Sigmoid colon (tissue), 7 donors: ENCODE measurements around the gene RHOBTB1. TPM values are rescaled to one million over a fixed set of nuclear protein-coding genes. Genes with fewer than 3 reads are reported as not detected.

ENCODE experiments used
- DNase-seq: peaks from one replicate; pipeline ENCODE4 v3.0.0-alpha.2; 2019
- H3K27ac ChIP-seq, 4 donors: fragments of 200-600 bp; sonication (generic); one replicate each; pipeline ENCODE4 v1.5.1; 2016 to 2019; ENCODE audit warnings: mild to moderate bottlenecking in 1 of 4
- H3K27me3 ChIP-seq, 3 donors: fragments of 200-600 bp; sonication (generic); one replicate each; pipeline ENCODE4 v1.5.1; 2019; ENCODE audit warnings: mild to moderate bottlenecking in 1 of 3
- H3K36me3 ChIP-seq, 4 donors: fragments of 200-600 bp; sonication (generic); one replicate each; pipeline ENCODE4 v1.5.1; 2016 to 2019
- H3K4me1 ChIP-seq, 4 donors: fragments of 200-600 bp; sonication (generic); one replicate each; pipeline ENCODE4 v1.5.1; 2017 to 2019
- H3K4me3 ChIP-seq, 4 donors: fragments of 200-600 bp; sonication (generic); one replicate each; pipeline ENCODE4 v1.5.1; 2017 to 2019; ENCODE audit warnings: mild to moderate bottlenecking in 2 of 4, moderate library complexity in 1 of 4
- H3K9me3 ChIP-seq, 4 donors: fragments of 200-600 bp in 3 of 4; sonication (generic) in 3 of 4; one replicate each; pipeline versions ENCODE4 v1.5.1 to v1.6.1; 2013 to 2019
- EP300 ChIP-seq, 4 donors: sonication (generic); formaldehyde crosslinking; IDR thresholded peaks; one replicate each; pipeline ENCODE4 v1.6.1; 2017; ENCODE audit warnings: antibody characterized with exemption in 4 of 4
- POLR2A ChIP-seq, 2 donors: fragments of 450-650 bp; IDR thresholded peaks; one replicate each; pipeline ENCODE4 v1.6.1; 2016; ENCODE audit warnings: antibody characterized with exemption in 2 of 2, mild to moderate bottlenecking in 2 of 2, moderate library complexity in 2 of 2
- POLR2AphosphoS5 ChIP-seq, 4 donors: sonication (generic); formaldehyde crosslinking; IDR thresholded peaks; one replicate each; pipeline ENCODE4 v1.6.1; 2017; ENCODE audit warnings: antibody characterized with exemption in 4 of 4
- WGBS, 2 donors: extraction: QIAGEN DNeasy Blood & Tissue Kit; methylation state at CpG; one replicate each; pipeline ENCODE4 v1.1.7; 2013; 5-methylcytosine and 5-hydroxymethylcytosine counted together
- intact Hi-C: fragments of 100-400 bp; cut with DNase I; formaldehyde crosslinking; loops from one replicate; pipeline ENCODE4 v1.15.1; 2023
- polyA plus RNA-seq, 3 donors: library from polyadenylated mRNA; stranded (reverse); fragments of 200-250 nt; gene quantifications; one replicate each; pipeline ENCODE4 v1.2.3, GENCODE V29; 2013
- total RNA-seq, 4 donors: library from RNA; depleted of rRNA; stranded (reverse); fragments of >200 nt; gene quantifications; one replicate each; pipeline ENCODE4 v1.1.0, GENCODE V29; 2016
- TF ChIP-seq, protein P1 (sequence below), 4 experiments: fragments of 450-650 bp in 3 of 4; fragments of 200-600 bp in 1 of 4; IDR thresholded peaks; one replicate each; pipeline ENCODE4 v1.5.1; 2016 to 2019; ENCODE audit warnings: antibody characterized with exemption in 4 of 4, mild to moderate bottlenecking in 3 of 4, moderate library complexity in 2 of 4
- donor health status: healthy with polysubstance abuse.
- donor health status: Bipolar disorder and iron deficiency.
- donor health status: healthy.

The RHOBTB1 gene
- total and polyA plus RNA-seq, 7 donors = 3.3 to 25.5 (median 8.6) TPM

GRCh38 chr10:60943316-60944057 lies 498 bp downstream of the RHOBTB1 start:
- Histone ChIP-seq H3K4me3 (peak overlapping the region; percentile 72 to 91 (median 85)), H3K27ac (peak overlapping the region; percentile 93 to 98 (median 97)), H3K36me3 (no peaks in the 10 kb centered on the region), H3K27me3 (no peaks in the 10 kb centered on the region), H3K9me3 (no peaks in the 10 kb centered on the region), H3K4me1 (peaks cover 0 to 44% (median 20%) of the 10 kb centered on the region in 4 donors)
- TF ChIP-seq POLR2A (IDR thresholded peaks at IDR 0.05) (no peak), POLR2AphosphoS5 (IDR thresholded peaks at IDR 0.05) (peak in 2 of 4 donors; percentile 12 to 44)
- 1% methylated on average over 44 of the region's 44 CpGs for WGBS, 2 donors
- peak; percentile 86 for DNase-seq
- intact Hi-C loops = loop anchor here (2.0 to 10.0 kb wide), 2 partner anchors 39 to 799 kb away; no protein-coding TSS in a partner anchor

GRCh38 chr10:60942788-60943315 lies 1.1 kb downstream of the RHOBTB1 start:
- Histone ChIP-seq H3K9me3 (no peaks in the 10 kb centered on the region), H3K4me1 (peaks cover 0 to 50% (median 26%) of the 10 kb centered on the region in 4 donors), H3K27me3 (no peaks in the 10 kb centered on the region), H3K36me3 (no peaks in the 10 kb centered on the region), H3K4me3 (peak overlapping the region; percentile 72 to 91 (median 85)), H3K27ac (peak overlapping the region; percentile 93 to 98 (median 97))
- TF ChIP-seq POLR2AphosphoS5 (IDR thresholded peaks at IDR 0.05) = no peak
- TF ChIP-seq EP300 (IDR thresholded peaks at IDR 0.05) = no peak
- TF ChIP-seq POLR2A (IDR thresholded peaks at IDR 0.05) = no peak
- TF ChIP-seq, protein P1, sequence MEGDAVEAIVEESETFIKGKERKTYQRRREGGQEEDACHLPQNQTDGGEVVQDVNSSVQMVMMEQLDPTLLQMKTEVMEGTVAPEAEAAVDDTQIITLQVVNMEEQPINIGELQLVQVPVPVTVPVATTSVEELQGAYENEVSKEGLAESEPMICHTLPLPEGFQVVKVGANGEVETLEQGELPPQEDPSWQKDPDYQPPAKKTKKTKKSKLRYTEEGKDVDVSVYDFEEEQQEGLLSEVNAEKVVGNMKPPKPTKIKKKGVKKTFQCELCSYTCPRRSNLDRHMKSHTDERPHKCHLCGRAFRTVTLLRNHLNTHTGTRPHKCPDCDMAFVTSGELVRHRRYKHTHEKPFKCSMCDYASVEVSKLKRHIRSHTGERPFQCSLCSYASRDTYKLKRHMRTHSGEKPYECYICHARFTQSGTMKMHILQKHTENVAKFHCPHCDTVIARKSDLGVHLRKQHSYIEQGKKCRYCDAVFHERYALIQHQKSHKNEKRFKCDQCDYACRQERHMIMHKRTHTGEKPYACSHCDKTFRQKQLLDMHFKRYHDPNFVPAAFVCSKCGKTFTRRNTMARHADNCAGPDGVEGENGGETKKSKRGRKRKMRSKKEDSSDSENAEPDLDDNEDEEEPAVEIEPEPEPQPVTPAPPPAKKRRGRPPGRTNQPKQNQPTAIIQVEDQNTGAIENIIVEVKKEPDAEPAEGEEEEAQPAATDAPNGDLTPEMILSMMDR (IDR thresholded peaks at IDR 0.05) = no peak
- DNase-seq = peak; percentile 79
- intact Hi-C loops = loop anchor here (10.0 kb wide), 1 partner anchor 798 kb away; no protein-coding TSS in a partner anchor
- WGBS, 2 donors = 0 to 1% methylated on average over 13 of the region's 13 CpGs

- Histone ChIP-seq H3K9me3 (no peaks in the 10 kb centered on the region), H3K36me3 (no peaks in the 10 kb centered on the region), H3K27me3 (no peaks in the 10 kb centered on the region), H3K4me1 (peaks cover 0 to 56% (median 32%) of the 10 kb centered on the region in 4 donors), H3K27ac (peak overlapping the region; percentile 93 to 98 (median 97)), H3K4me3 (peak overlapping the region; percentile 72 to 91 (median 85))
- TF ChIP-seq POLR2AphosphoS5 (IDR thresholded peaks at IDR 0.05) (peak in 1 of 4 donors; percentile 15), EP300 (IDR thresholded peaks at IDR 0.05) (no peak)
- WGBS, 2 donors = 27 to 40% methylated on average over 2 of the region's 2 CpGs
- intact Hi-C loops = loop anchor here (10.0 kb wide), 1 partner anchor 797 kb away; no protein-coding TSS in a partner anchor
- no peak for DNase-seq
These were observed 1.7 kb downstream of the RHOBTB1 start for GRCh38 chr10:60942134-60942787.

- no peak for TF ChIP-seq POLR2A (IDR thresholded peaks at IDR 0.05)
- no peak for TF ChIP-seq EP300 (IDR thresholded peaks at IDR 0.05)
- TF ChIP-seq, protein P1 (IDR thresholded peaks at IDR 0.05) = no peak
- peak in 2 of 4 donors; percentile 33 to 38 for TF ChIP-seq POLR2AphosphoS5 (IDR thresholded peaks at IDR 0.05)
- Histone ChIP-seq H3K27ac (peak overlapping the region in 3 of 4 donors; percentile 26 to 97 (median 97)), H3K36me3 (no peaks in the 10 kb centered on the region), H3K4me3 (no peak overlapping the region), H3K4me1 (peaks cover 0 to 61% (median 36%) of the 10 kb centered on the region in 4 donors), H3K9me3 (no peaks in the 10 kb centered on the region), H3K27me3 (no peaks in the 10 kb centered on the region)
- no peak for DNase-seq
- WGBS, 2 donors = 82 to 93% methylated on average over 3 of the region's 3 CpGs
- intact Hi-C loops = loop anchor here (10.0 kb wide), 1 partner anchor 796 kb away; no protein-coding TSS in a partner anchor
These were observed 3.5 kb downstream of the RHOBTB1 start for GRCh38 chr10:60940446-60940845.

- no peak overlapping the region for H3K4me3 ChIP-seq
- peak overlapping the region in 3 of 4 donors; percentile 27 to 97 (median 97) for H3K27ac ChIP-seq
- 66 to 83% methylated on average over 5 of the region's 5 CpGs for WGBS, 2 donors
- no peaks in the 10 kb centered on the region for H3K36me3 ChIP-seq
- no peaks in the 10 kb centered on the region for H3K9me3 ChIP-seq
- TF ChIP-seq, protein P1 (IDR thresholded peaks at IDR 0.05) = no peak
- peak in 1 of 4 donors; percentile 9 for TF ChIP-seq POLR2AphosphoS5 (IDR thresholded peaks at IDR 0.05)
- no peaks in the 10 kb centered on the region for H3K27me3 ChIP-seq
- no peak for DNase-seq
- H3K4me1 ChIP-seq = peaks cover 0 to 65% (median 39%) of the 10 kb centered on the region in 4 donors
- intact Hi-C loops = no loop called here
These were observed 6.0 kb downstream of the RHOBTB1 start for GRCh38 chr10:60937784-60938654.
